Stimulated activated naive B cell treated with anti-CD40 and anti-IgM and Interleukin-4, amounts not matched to agents 10 μg/mL and 1 μg/mL and 100 μg/mL, for 72 hours (primary cell): ENCODE measurements around the gene ETV7.
"Not testable (repeated sequence)": the region's sequence is repeated elsewhere in the genome, so short reads cannot be mapped to it uniquely, and the experiment has no call there.

ENCODE experiments used
- ATAC-seq, 2 donors: fragments of 150-1000 bp; cut with Tn5 transposase; replicated peaks; 2 replicates each; pipeline ENCODE4 v1.10.0; 2021; ENCODE audit warnings: moderate library complexity in 1 of 2
- DNase-seq: peaks from one replicate; pipeline ENCODE4 v3.0.0; 2021
- H3K27ac Mint-ChIP-seq: one replicate; pipeline ENCODE4 v1.8.0; 2022; ENCODE audit warnings: mild to moderate bottlenecking, mixed read lengths
- H3K27me3 Mint-ChIP-seq, 2 donors: one replicate each; pipeline ENCODE4 v1.8.0; 2022; ENCODE audit warnings: mixed read lengths in 2 of 2
- H3K36me3 Mint-ChIP-seq, 2 donors: one replicate each; pipeline ENCODE4 v1.8.0; 2022; ENCODE audit warnings: mixed read lengths in 2 of 2, mild to moderate bottlenecking in 1 of 2
- H3K4me1 Mint-ChIP-seq, 2 donors: one replicate each; pipeline ENCODE4 v1.8.0; 2022; ENCODE audit warnings: mixed read lengths in 2 of 2, mild to moderate bottlenecking in 1 of 2
- H3K4me3 Mint-ChIP-seq, 2 donors: one replicate each; pipeline ENCODE4 v1.8.0; 2022; ENCODE audit warnings: mild to moderate bottlenecking in 2 of 2, mixed read lengths in 2 of 2, moderate library complexity in 1 of 2
- H3K9me3 Mint-ChIP-seq, 2 donors: one replicate each; pipeline ENCODE4 v1.8.0; 2022; ENCODE audit warnings: mixed read lengths in 2 of 2, mild to moderate bottlenecking in 1 of 2

The ETV7 gene

DNA sequence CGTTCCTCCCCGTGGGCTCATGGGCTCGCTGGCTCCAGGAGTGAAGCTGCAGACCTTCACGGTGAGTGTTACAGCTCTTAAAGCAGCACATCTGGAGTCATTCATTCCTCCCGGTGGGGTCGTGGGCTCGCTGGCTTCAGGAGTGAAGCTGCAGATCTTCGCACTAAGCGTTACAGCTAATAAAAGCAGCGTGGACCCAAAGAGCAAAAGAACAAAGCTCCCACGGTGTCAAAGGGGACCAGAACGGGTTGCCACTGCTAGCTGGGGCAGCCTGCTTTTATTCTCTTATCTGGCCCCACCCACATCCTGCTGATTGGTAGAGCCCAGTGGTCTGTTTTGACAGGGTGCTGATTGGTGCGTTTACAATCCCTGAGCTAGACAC, 24.1 kb downstream of the ETV7 start:
- H3K4me3 Mint-ChIP-seq, H3K27me3 Mint-ChIP-seq, ATAC-seq, H3K9me3 Mint-ChIP-seq, DNase-seq, H3K36me3 Mint-ChIP-seq: not testable (repeated sequence)
- Mint-ChIP-seq H3K4me1 (peaks cover 34 to 40% of the 10 kb centered on the region in 2 donors), H3K27ac (peak overlapping the region; percentile 26)

DNA sequence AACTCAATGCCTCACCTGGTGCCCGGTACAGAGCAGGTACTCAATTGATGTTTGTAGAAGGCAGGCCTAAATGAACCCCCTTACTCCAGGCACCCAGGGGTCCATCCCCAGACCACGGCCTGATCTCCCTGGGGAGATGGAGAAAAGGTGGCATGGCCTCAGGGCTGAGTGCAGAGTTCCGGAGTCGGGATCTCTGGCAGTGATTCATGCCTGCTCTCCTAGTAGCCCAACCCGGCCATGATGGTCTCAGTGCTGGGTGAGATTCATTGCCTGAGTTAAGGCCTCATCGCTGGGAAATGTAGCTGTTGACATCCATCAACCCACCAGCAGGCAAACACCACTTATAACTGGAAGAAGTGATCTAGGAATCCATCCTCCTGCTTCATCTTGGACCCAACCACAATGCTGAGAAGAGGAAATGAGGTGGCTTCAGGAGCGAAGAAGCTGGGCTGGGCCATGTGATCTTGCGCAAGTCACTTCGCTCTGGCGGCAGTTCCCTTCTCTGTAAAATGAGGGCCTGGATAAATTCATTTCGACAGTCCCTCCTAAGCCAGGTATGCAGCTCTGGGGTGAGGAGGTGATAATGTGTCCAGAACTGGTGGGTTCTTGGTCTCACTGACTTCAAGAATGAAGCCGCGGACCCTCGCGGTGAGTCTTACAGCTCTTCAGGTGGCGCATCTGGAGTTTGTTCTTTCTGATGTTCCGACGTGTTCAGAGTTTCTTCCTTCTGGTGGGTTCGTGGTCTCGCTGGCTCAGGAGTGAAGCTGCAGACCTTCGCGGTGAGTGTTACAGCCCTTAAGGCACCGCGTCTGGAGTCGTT, 24.7 kb downstream of the ETV7 start:
- no peaks in the 10 kb centered on the region for H3K9me3 Mint-ChIP-seq
- no peaks in the 10 kb centered on the region for H3K36me3 Mint-ChIP-seq
- no peaks in the 10 kb centered on the region for H3K27me3 Mint-ChIP-seq
- H3K4me3 Mint-ChIP-seq: no peak overlapping the region
- DNase-seq: no peak
- no peak for ATAC-seq
- H3K4me1 Mint-ChIP-seq: peaks cover 40 to 46% of the 10 kb centered on the region in 2 donors
- H3K27ac Mint-ChIP-seq: peak overlapping the region; percentile 26

GRCh38 chr6:36361071-36361470, 26.4 kb downstream of the ETV7 start:
- no peaks in the 10 kb centered on the region for H3K27me3 Mint-ChIP-seq
- H3K36me3 Mint-ChIP-seq: no peaks in the 10 kb centered on the region
- DNase-seq (no peak), ATAC-seq (peak in 1 of 2 donors; percentile 19)
- peak overlapping the region; percentile 33 to 37 for H3K4me3 Mint-ChIP-seq
- peak overlapping the region; percentile 56 for H3K27ac Mint-ChIP-seq
- no peaks in the 10 kb centered on the region for H3K9me3 Mint-ChIP-seq
- H3K4me1 Mint-ChIP-seq: peaks cover 40% of the 10 kb centered on the region in 2 donors

- peaks cover 0 to 2% of the 10 kb centered on the region in 2 donors for H3K27me3 Mint-ChIP-seq
Measured at GRCh38 chr6:36360241-36361054, 27.0 kb downstream of the ETV7 start.

GRCh38 chr6:36358226-36358915, 29.1 kb downstream of the ETV7 start:
- Mint-ChIP-seq H3K36me3 (no peaks in the 10 kb centered on the region), H3K4me1 (peaks cover 28 to 32% of the 10 kb centered on the region in 2 donors), H3K4me3 (peak overlapping the region in 1 of 2 donors; percentile 14), H3K27me3 (peaks cover 0 to 5% of the 10 kb centered on the region in 2 donors), H3K27ac (peak overlapping the region; percentile 40), H3K9me3 (peaks cover 0 to 1% of the 10 kb centered on the region in 2 donors)
- ATAC-seq: peak; percentile 54 to 72
- peak; percentile 13 for DNase-seq

More at GRCh38 chr6:36360241-36361054, 27.0 kb downstream of the ETV7 start:
- H3K4me3 Mint-ChIP-seq: peak overlapping the region; percentile 33 to 37
- H3K4me1 Mint-ChIP-seq: peaks cover 38 to 41% of the 10 kb centered on the region in 2 donors
- peak; percentile 78 to 80 for ATAC-seq
- H3K36me3 Mint-ChIP-seq: no peaks in the 10 kb centered on the region
- H3K9me3 Mint-ChIP-seq: no peaks in the 10 kb centered on the region
- H3K27ac Mint-ChIP-seq: peak overlapping the region; percentile 56
- peak; percentile 65 for DNase-seq

- ATAC-seq (no peak), DNase-seq (no peak)
- peaks cover 0 to 5% of the 10 kb centered on the region in 2 donors for H3K27me3 Mint-ChIP-seq
- no peak overlapping the region for H3K4me3 Mint-ChIP-seq
- H3K27ac Mint-ChIP-seq: no peak overlapping the region
- H3K36me3 Mint-ChIP-seq: no peaks in the 10 kb centered on the region
- H3K4me1 Mint-ChIP-seq: peaks cover 28 to 32% of the 10 kb centered on the region in 2 donors
- peaks cover 0 to 3% of the 10 kb centered on the region in 2 donors for H3K9me3 Mint-ChIP-seq
Measured at GRCh38 chr6:36357872-36358225, 29.6 kb downstream of the ETV7 start.

- Mint-ChIP-seq H3K4me1 (peaks cover 23 to 27% of the 10 kb centered on the region in 2 donors), H3K27ac (no peak overlapping the region)
Measured at GRCh38 chr6:36355819-36356218, 31.6 kb downstream of the ETV7 start.

GRCh38 chr6:36353411-36353915, 34.0 kb downstream of the ETV7 start:
- Mint-ChIP-seq H3K4me1 (peaks cover 18 to 20% of the 10 kb centered on the region in 2 donors), H3K27ac (no peak overlapping the region), H3K27me3 (peaks cover 0 to 5% of the 10 kb centered on the region in 2 donors), H3K9me3 (peaks cover 0 to 3% of the 10 kb centered on the region in 2 donors), H3K4me3 (no peak overlapping the region), H3K36me3 (no peaks in the 10 kb centered on the region)
- ATAC-seq (no peak), DNase-seq (no peak)

More at GRCh38 chr6:36355819-36356218, 31.6 kb downstream of the ETV7 start:
- DNase-seq: no peak
- ATAC-seq: peak in 1 of 2 donors; percentile 28
- Mint-ChIP-seq H3K9me3 (peaks cover 0 to 3% of the 10 kb centered on the region in 2 donors), H3K27me3 (peaks cover 0 to 5% of the 10 kb centered on the region in 2 donors), H3K4me3 (no peak overlapping the region), H3K36me3 (no peaks in the 10 kb centered on the region)

DNA sequence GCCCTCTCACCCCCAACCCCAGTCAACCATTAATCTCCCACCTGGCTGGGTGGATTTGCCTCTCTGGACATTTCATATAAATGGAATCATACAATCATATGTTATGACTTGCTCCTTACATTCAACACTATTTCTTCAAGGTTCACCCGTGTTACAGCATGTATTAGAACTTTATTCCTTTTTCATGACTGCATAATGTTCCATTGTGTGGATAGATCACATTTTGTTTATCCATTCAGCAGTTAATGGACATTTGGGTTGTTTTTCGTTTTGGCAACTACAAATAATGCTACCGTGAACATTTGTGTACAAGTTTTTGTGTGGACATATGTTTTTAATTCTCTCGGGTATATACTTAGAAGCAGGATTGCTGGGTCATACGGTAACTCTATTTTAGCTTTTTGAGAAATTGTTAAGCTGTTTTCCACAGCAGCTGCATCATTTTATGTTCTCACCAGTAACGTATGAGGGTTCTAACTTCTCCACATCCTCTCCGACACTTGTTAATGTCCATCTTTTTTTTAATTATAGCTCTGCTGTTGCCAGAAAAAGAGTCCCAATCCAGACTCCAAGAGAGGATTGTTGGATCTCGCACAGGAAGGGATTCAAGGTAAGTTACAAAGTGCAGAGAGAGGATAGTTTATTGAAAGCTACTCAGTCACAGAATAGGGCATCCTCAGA, 34.9 kb downstream of the ETV7 start:
- H3K9me3 Mint-ChIP-seq: peaks cover 0 to 3% of the 10 kb centered on the region in 2 donors
- no peak for ATAC-seq

GRCh38 chr6:36350681-36351571, 36.5 kb downstream of the ETV7 start:
- Mint-ChIP-seq H3K9me3 (peaks cover 0 to 3% of the 10 kb centered on the region in 2 donors), H3K4me1 (peaks cover 9 to 11% of the 10 kb centered on the region in 2 donors), H3K27ac (no peak overlapping the region), H3K36me3 (no peaks in the 10 kb centered on the region), H3K4me3 (no peak overlapping the region), H3K27me3 (peaks cover 0 to 5% of the 10 kb centered on the region in 2 donors)
- DNase-seq: no peak
- ATAC-seq: no peak

More for the DNA sequence above, 34.9 kb downstream of the ETV7 start:
- H3K4me3 Mint-ChIP-seq: no peak overlapping the region
- no peaks in the 10 kb centered on the region for H3K36me3 Mint-ChIP-seq
- no peak for DNase-seq
- H3K4me1 Mint-ChIP-seq: peaks cover 11 to 12% of the 10 kb centered on the region in 2 donors
- H3K27me3 Mint-ChIP-seq: peaks cover 0 to 5% of the 10 kb centered on the region in 2 donors
- no peak overlapping the region for H3K27ac Mint-ChIP-seq

- ATAC-seq: no peak
- H3K4me1 Mint-ChIP-seq: peaks cover 7 to 11% of the 10 kb centered on the region in 2 donors
Measured at GRCh38 chr6:36350082-36350481, 37.4 kb downstream of the ETV7 start.

GRCh38 chr6:36349240-36349639, 38.2 kb downstream of the ETV7 start:
- DNase-seq: no peak
- ATAC-seq: peak; percentile 33 to 42
- no peaks in the 10 kb centered on the region for H3K27me3 Mint-ChIP-seq

More at GRCh38 chr6:36350082-36350481, 37.4 kb downstream of the ETV7 start:
- DNase-seq: no peak
- H3K27me3 Mint-ChIP-seq: peaks cover 0 to under 1% of the 10 kb centered on the region in 2 donors
- no peak overlapping the region for H3K27ac Mint-ChIP-seq
- no peaks in the 10 kb centered on the region for H3K36me3 Mint-ChIP-seq
- no peak overlapping the region for H3K4me3 Mint-ChIP-seq
- H3K9me3 Mint-ChIP-seq: peaks cover 0 to 3% of the 10 kb centered on the region in 2 donors

More at GRCh38 chr6:36349240-36349639, 38.2 kb downstream of the ETV7 start:
- Mint-ChIP-seq H3K4me1 (peaks cover 7 to 11% of the 10 kb centered on the region in 2 donors), H3K9me3 (peaks cover 0 to 3% of the 10 kb centered on the region in 2 donors), H3K27ac (no peak overlapping the region), H3K36me3 (no peaks in the 10 kb centered on the region), H3K4me3 (no peak overlapping the region)
